Rectal smooth muscle tissue (tissue), 1 donor: ENCODE measurements around the gene TCF7L2.
A peak's percentile ranks its signal among the peaks of the same experiment; 100 is the strongest.

Experiments used
- H3K27ac ChIP-seq: one replicate; pipeline ENCODE4 v1.7.0; 2013; ENCODE audit warnings: low read depth, low read length, inconsistent platforms
- H3K27me3 ChIP-seq: one replicate; pipeline ENCODE4 v1.7.0; 2013; ENCODE audit warnings: low read length; ENCODE audit not compliant: control insufficient read depth, insufficient read depth
- H3K36me3 ChIP-seq: one replicate; pipeline ENCODE4 v1.7.0; 2013; ENCODE audit warnings: low read length; ENCODE audit not compliant: control insufficient read depth, insufficient read depth
- H3K4me1 ChIP-seq: one replicate; pipeline ENCODE4 v1.7.0; 2013; ENCODE audit warnings: low read length; ENCODE audit not compliant: control insufficient read depth, insufficient read depth
- H3K4me3 ChIP-seq: one replicate; pipeline ENCODE4 v1.7.0; 2013; ENCODE audit warnings: low read length
- H3K9ac ChIP-seq: one replicate; pipeline ENCODE4 v1.7.0; 2013; ENCODE audit warnings: low read length

Gene TCF7L2

GRCh38 chr10:113053091-113053490 lies 103.0 kb downstream of the TCF7L2 start:
- Histone ChIP-seq H3K9ac (no peak overlapping the region), H3K4me3 (no peak overlapping the region), H3K27ac (no peak overlapping the region), H3K36me3 (no peaks in the 10 kb centered on the region), H3K27me3 (no peaks in the 10 kb centered on the region), H3K4me1 (peaks cover 17% of the 10 kb centered on the region)

- no peak overlapping the region for H3K27ac ChIP-seq
- no peak overlapping the region for H3K4me3 ChIP-seq
- no peaks in the 10 kb centered on the region for H3K36me3 ChIP-seq
- H3K9ac ChIP-seq, result no peak overlapping the region
- no peaks in the 10 kb centered on the region for H3K27me3 ChIP-seq
- peaks cover 20% of the 10 kb centered on the region for H3K4me1 ChIP-seq
Observed at GRCh38 chr10:113053881-113054280, 103.8 kb downstream of the TCF7L2 start.

- Histone ChIP-seq H3K4me3 (no peak overlapping the region), H3K4me1 (peaks cover 33% of the 10 kb centered on the region), H3K9ac (no peak overlapping the region), H3K27me3 (no peaks in the 10 kb centered on the region), H3K27ac (no peak overlapping the region), H3K36me3 (no peaks in the 10 kb centered on the region)
Observed at GRCh38 chr10:113055458-113055857, 105.4 kb downstream of the TCF7L2 start.

- H3K4me3 ChIP-seq, result no peak overlapping the region
- peaks cover 39% of the 10 kb centered on the region for H3K4me1 ChIP-seq
- H3K27me3 ChIP-seq, result no peaks in the 10 kb centered on the region
- peak overlapping the region; percentile 13 for H3K27ac ChIP-seq
- H3K36me3 ChIP-seq, result no peaks in the 10 kb centered on the region
- no peak overlapping the region for H3K9ac ChIP-seq
Observed at GRCh38 chr10:113056030-113056429, 106.0 kb downstream of the TCF7L2 start.

GRCh38 chr10:113056441-113057021 lies 106.5 kb downstream of the TCF7L2 start:
- Histone ChIP-seq H3K36me3 (no peaks in the 10 kb centered on the region), H3K27me3 (no peaks in the 10 kb centered on the region), H3K4me1 (peaks cover 41% of the 10 kb centered on the region), H3K4me3 (no peak overlapping the region), H3K9ac (no peak overlapping the region), H3K27ac (peak overlapping the region; percentile 13)

GRCh38 chr10:113057948-113058522 lies 108.0 kb downstream of the TCF7L2 start:
- Histone ChIP-seq H3K9ac (no peak overlapping the region), H3K36me3 (no peaks in the 10 kb centered on the region), H3K4me1 (peaks cover 41% of the 10 kb centered on the region), H3K27ac (peak overlapping the region; percentile 47), H3K27me3 (no peaks in the 10 kb centered on the region), H3K4me3 (peak overlapping the region; percentile 58)

GRCh38 chr10:113058523-113059370 lies 108.7 kb downstream of the TCF7L2 start:
- Histone ChIP-seq H3K4me3 (peak overlapping the region; percentile 58), H3K27ac (peak overlapping the region; percentile 51), H3K9ac (no peak overlapping the region), H3K4me1 (peaks cover 43% of the 10 kb centered on the region), H3K27me3 (no peaks in the 10 kb centered on the region), H3K36me3 (no peaks in the 10 kb centered on the region)

- Histone ChIP-seq H3K4me1 (peaks cover 47% of the 10 kb centered on the region), H3K36me3 (no peaks in the 10 kb centered on the region), H3K27me3 (no peaks in the 10 kb centered on the region), H3K4me3 (peak overlapping the region; percentile 58), H3K27ac (peak overlapping the region; percentile 51), H3K9ac (no peak overlapping the region)
Observed at GRCh38 chr10:113059371-113059780, 109.3 kb downstream of the TCF7L2 start.

- Histone ChIP-seq H3K4me3 (peak overlapping the region; percentile 44), H3K4me1 (peaks cover 54% of the 10 kb centered on the region)
Observed at GRCh38 chr10:113060201-113061053, 110.4 kb downstream of the TCF7L2 start.

GRCh38 chr10:113061054-113061430 lies 111.0 kb downstream of the TCF7L2 start:
- no peaks in the 10 kb centered on the region for H3K36me3 ChIP-seq
- no peaks in the 10 kb centered on the region for H3K27me3 ChIP-seq
- H3K4me1 ChIP-seq, result peaks cover 54% of the 10 kb centered on the region
- no peak overlapping the region for H3K9ac ChIP-seq
- no peak overlapping the region for H3K4me3 ChIP-seq
- H3K27ac ChIP-seq, result peak overlapping the region; percentile 53

More at GRCh38 chr10:113060201-113061053, 110.4 kb downstream of the TCF7L2 start:
- H3K9ac ChIP-seq, result no peak overlapping the region
- peak overlapping the region; percentile 53 for H3K27ac ChIP-seq
- no peaks in the 10 kb centered on the region for H3K36me3 ChIP-seq
- H3K27me3 ChIP-seq, result no peaks in the 10 kb centered on the region

GRCh38 chr10:113061557-113061956 lies 111.5 kb downstream of the TCF7L2 start:
- Histone ChIP-seq H3K27ac (no peak overlapping the region), H3K4me1 (peaks cover 49% of the 10 kb centered on the region), H3K27me3 (no peaks in the 10 kb centered on the region), H3K36me3 (no peaks in the 10 kb centered on the region), H3K4me3 (no peak overlapping the region), H3K9ac (no peak overlapping the region)
